Natural killer cell (primary cell): ENCODE measurements around the gene ARHGEF12. TPM values are rescaled to one million over a fixed set of nuclear protein-coding genes. Genes with fewer than 3 reads are reported as not detected.

Experiments
- ATAC-seq, 3 donors: fragments of 150-1000 bp in 2 of 3; fragments of 200-7000 bp in 1 of 3; cut with Tn5 transposase; 1 replicate in 1 of 3; 2 replicates in 2 of 3; pipeline ENCODE4 v1.10.0; 2021; ENCODE audit warnings: mild to moderate bottlenecking in 2 of 3, moderate library complexity in 2 of 3
- DNase-seq, 2 donors: peaks; one replicate each; pipeline versions ENCODE4 v3.0.0 to v3.0.0-alpha.2; 2013 to 2021; ENCODE audit warnings: mixed read lengths in 1 of 2
- H3K27ac ChIP-seq: one replicate; pipeline ENCODE4 v1.5.1; 2013; ENCODE audit warnings: mild to moderate bottlenecking, low read length
- H3K27me3 ChIP-seq: one replicate; pipeline ENCODE4 v1.6.1; 2013; ENCODE audit warnings: low read length; ENCODE audit not compliant: control insufficient read depth, insufficient read depth
- H3K36me3 ChIP-seq: one replicate; pipeline ENCODE4 v1.6.1; 2013; ENCODE audit warnings: low read length; ENCODE audit not compliant: control insufficient read depth, insufficient read depth
- H3K4me1 ChIP-seq: one replicate; pipeline ENCODE4 v1.6.1; 2013; ENCODE audit warnings: low read length; ENCODE audit not compliant: control insufficient read depth, insufficient read depth
- H3K4me3 ChIP-seq: one replicate; pipeline ENCODE4 v1.5.1; 2013; ENCODE audit warnings: low read length
- H3K9me3 ChIP-seq: one replicate; pipeline ENCODE4 v1.6.1; 2013; ENCODE audit warnings: low read length; ENCODE audit not compliant: control insufficient read depth, insufficient read depth
- H3K27ac Mint-ChIP-seq, 2 donors: one replicate each; pipeline ENCODE4 v1.8.0; 2022; ENCODE audit warnings: mild to moderate bottlenecking in 2 of 2, mixed read lengths in 2 of 2, moderate library complexity in 1 of 2
- H3K27me3 Mint-ChIP-seq, 2 donors: one replicate each; pipeline ENCODE4 v1.8.0; 2022; ENCODE audit warnings: low read depth in 2 of 2, mixed read lengths in 2 of 2
- H3K36me3 Mint-ChIP-seq: one replicate; pipeline ENCODE4 v1.8.0; 2022; ENCODE audit warnings: mixed read lengths
- H3K4me1 Mint-ChIP-seq, 2 donors: one replicate each; pipeline ENCODE4 v1.8.0; 2022; ENCODE audit warnings: mixed read lengths in 2 of 2
- H3K4me3 Mint-ChIP-seq: one replicate; pipeline ENCODE4 v1.8.0; 2022; ENCODE audit warnings: mild to moderate bottlenecking, moderate library complexity, mixed read lengths
- H3K9me3 Mint-ChIP-seq, 2 donors: one replicate each; pipeline ENCODE4 v1.8.0; 2022; ENCODE audit warnings: mixed read lengths in 2 of 2
- WGBS: methylation state at CpG from one replicate; pipeline ENCODE4 v1.1.7; 2013; ENCODE audit warnings: missing lambda C conversion rate; ENCODE audit not compliant: insufficient coverage; 5-methylcytosine and 5-hydroxymethylcytosine counted together
- intact Hi-C: fragments of 100-400 bp; cut with micrococcal nuclease; formaldehyde crosslinking; loops from one replicate; pipeline ENCODE4 v1.14.2; 2022
- total RNA-seq, 4 donors: library from RNA; stranded (reverse); fragments of 120-200 nt in 1 of 4; gene quantifications; one replicate each; pipeline versions ENCODE4 v1.2.3 to v1.2.4, GENCODE V29; 2013 to 2022
- TF ChIP-seq, protein P1 (sequence below): fragments of 200-600 bp; IDR thresholded peaks from one replicate; pipeline ENCODE4 v1.8.0; 2022; ENCODE audit warnings: antibody characterized with exemption

Gene ARHGEF12
- total RNA-seq, 3 donors from 2014 or later (not counting 1 experiment from before 2014, with no cell fraction given), result 38.4 to 52.3 (median 42.1) TPM

- H3K27me3 Mint-ChIP-seq, result peaks cover 11 to 13% of the 10 kb centered on the region in 2 donors
- H3K9me3 Mint-ChIP-seq, result no peaks in the 10 kb centered on the region
These were observed 22.5 kb downstream of the ARHGEF12 start for GRCh38 chr11:120358729-120359128.

DNA sequence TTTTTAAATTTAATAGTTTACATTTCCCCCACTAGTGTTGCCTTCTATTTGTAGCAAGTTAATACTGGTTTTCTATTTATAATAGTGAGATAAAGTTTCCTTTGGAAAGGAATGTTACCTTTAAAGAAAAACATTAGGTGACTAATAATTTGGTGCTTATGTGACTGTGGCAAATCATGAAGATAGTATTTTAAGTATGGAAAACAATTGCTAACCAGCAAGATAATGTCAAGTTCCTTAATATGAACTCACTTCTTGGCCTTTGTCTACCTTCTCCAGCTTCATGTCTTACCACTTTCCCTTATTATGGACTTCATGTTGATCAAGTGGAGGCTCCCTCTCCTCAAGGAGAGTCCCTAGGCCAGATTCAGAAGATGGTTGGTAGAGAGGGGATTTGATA, 27.2 kb downstream of the ARHGEF12 start:
- H3K9me3 ChIP-seq, result no peaks in the 10 kb centered on the region
- no peak overlapping the region for H3K27ac Mint-ChIP-seq
- no peak overlapping the region for H3K4me3 Mint-ChIP-seq
- no peak overlapping the region for H3K4me3 ChIP-seq
- no peaks in the 10 kb centered on the region for H3K36me3 ChIP-seq
- peaks cover 2% of the 10 kb centered on the region for H3K27me3 ChIP-seq
- no peak for DNase-seq
- H3K36me3 Mint-ChIP-seq, result no peaks in the 10 kb centered on the region
- H3K27ac ChIP-seq, result no peak overlapping the region
- H3K9me3 Mint-ChIP-seq, result no peaks in the 10 kb centered on the region
- peaks cover 0 to 6% of the 10 kb centered on the region in 2 donors for H3K27me3 Mint-ChIP-seq
- intact Hi-C loops, result no loop called here
- peaks cover 13 to 14% of the 10 kb centered on the region in 2 donors for H3K4me1 Mint-ChIP-seq
- ATAC-seq, result no peak
- H3K4me1 ChIP-seq, result no peaks in the 10 kb centered on the region
- TF ChIP-seq, protein P1, sequence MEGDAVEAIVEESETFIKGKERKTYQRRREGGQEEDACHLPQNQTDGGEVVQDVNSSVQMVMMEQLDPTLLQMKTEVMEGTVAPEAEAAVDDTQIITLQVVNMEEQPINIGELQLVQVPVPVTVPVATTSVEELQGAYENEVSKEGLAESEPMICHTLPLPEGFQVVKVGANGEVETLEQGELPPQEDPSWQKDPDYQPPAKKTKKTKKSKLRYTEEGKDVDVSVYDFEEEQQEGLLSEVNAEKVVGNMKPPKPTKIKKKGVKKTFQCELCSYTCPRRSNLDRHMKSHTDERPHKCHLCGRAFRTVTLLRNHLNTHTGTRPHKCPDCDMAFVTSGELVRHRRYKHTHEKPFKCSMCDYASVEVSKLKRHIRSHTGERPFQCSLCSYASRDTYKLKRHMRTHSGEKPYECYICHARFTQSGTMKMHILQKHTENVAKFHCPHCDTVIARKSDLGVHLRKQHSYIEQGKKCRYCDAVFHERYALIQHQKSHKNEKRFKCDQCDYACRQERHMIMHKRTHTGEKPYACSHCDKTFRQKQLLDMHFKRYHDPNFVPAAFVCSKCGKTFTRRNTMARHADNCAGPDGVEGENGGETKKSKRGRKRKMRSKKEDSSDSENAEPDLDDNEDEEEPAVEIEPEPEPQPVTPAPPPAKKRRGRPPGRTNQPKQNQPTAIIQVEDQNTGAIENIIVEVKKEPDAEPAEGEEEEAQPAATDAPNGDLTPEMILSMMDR, result no peak

More at GRCh38 chr11:120358729-120359128, 22.5 kb downstream of the ARHGEF12 start:
- no peak for ATAC-seq
- WGBS, result 95% methylated on average over 3 of the region's 3 CpGs
- H3K27ac ChIP-seq, result no peak overlapping the region
- TF ChIP-seq, protein P1, result no peak
- no peak overlapping the region for H3K4me3 Mint-ChIP-seq
- no peak overlapping the region for H3K4me3 ChIP-seq
- H3K27me3 ChIP-seq, result peaks cover 2% of the 10 kb centered on the region
- no peaks in the 10 kb centered on the region for H3K9me3 ChIP-seq
- H3K27ac Mint-ChIP-seq, result no peak overlapping the region
- intact Hi-C loops, result no loop called here
- H3K36me3 Mint-ChIP-seq, result no peaks in the 10 kb centered on the region
- no peaks in the 10 kb centered on the region for H3K36me3 ChIP-seq
- no peaks in the 10 kb centered on the region for H3K4me1 ChIP-seq
- no peak for DNase-seq
- H3K4me1 Mint-ChIP-seq, result peaks cover 21 to 23% of the 10 kb centered on the region in 2 donors

DNA sequence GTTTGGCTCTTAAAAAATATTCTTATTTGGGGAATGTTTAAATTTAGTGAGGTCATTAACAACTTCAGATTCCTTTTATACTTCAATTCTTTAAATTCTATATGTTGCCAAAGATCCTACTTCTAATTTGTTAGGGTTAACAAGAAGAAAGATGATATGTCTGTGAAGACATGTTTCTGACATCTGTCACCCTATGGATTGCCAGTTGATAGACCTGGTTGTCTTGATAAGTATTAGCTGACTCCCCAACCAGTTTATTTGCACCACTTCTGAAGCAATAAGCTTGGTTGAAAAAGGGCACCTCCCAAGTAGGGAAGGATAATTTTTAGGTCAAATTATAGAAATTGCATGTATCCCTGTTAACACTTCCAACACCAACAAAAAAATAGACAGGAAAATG, 29.3 kb downstream of the ARHGEF12 start:
- no peaks in the 10 kb centered on the region for H3K9me3 Mint-ChIP-seq
- peaks cover 3% of the 10 kb centered on the region for H3K27me3 ChIP-seq
- H3K27me3 Mint-ChIP-seq, result peaks cover 0 to 10% of the 10 kb centered on the region in 2 donors
- no peaks in the 10 kb centered on the region for H3K36me3 Mint-ChIP-seq
- H3K36me3 ChIP-seq, result no peaks in the 10 kb centered on the region
- H3K27ac Mint-ChIP-seq, result no peak overlapping the region
- no peak overlapping the region for H3K4me3 ChIP-seq
- H3K9me3 ChIP-seq, result no peaks in the 10 kb centered on the region
- ATAC-seq, result no peak
- no peak overlapping the region for H3K27ac ChIP-seq
- intact Hi-C loops, result no loop called here
- TF ChIP-seq, protein P1, result no peak
- H3K4me1 Mint-ChIP-seq, result no peaks in the 10 kb centered on the region
- DNase-seq, result no peak
- no peaks in the 10 kb centered on the region for H3K4me1 ChIP-seq
- H3K4me3 Mint-ChIP-seq, result no peak overlapping the region

- no peak overlapping the region for H3K4me3 ChIP-seq
- no peaks in the 10 kb centered on the region for H3K4me1 ChIP-seq
- no peaks in the 10 kb centered on the region for H3K9me3 ChIP-seq
- no peaks in the 10 kb centered on the region for H3K36me3 ChIP-seq
- intact Hi-C loops, result no loop called here
- ATAC-seq (no peak), DNase-seq (no peak)
- Mint-ChIP-seq H3K27me3 (peaks cover 3 to 14% of the 10 kb centered on the region in 2 donors), H3K36me3 (no peaks in the 10 kb centered on the region), H3K4me3 (no peak overlapping the region), H3K4me1 (no peaks in the 10 kb centered on the region), H3K27ac (no peak overlapping the region), H3K9me3 (no peaks in the 10 kb centered on the region)
- H3K27ac ChIP-seq, result no peak overlapping the region
- TF ChIP-seq, protein P1, result no peak
- peaks cover 3% of the 10 kb centered on the region for H3K27me3 ChIP-seq
These were observed 36.1 kb downstream of the ARHGEF12 start for GRCh38 chr11:120372296-120372695.
